Adrenal gland (tissue), 19 donors: ENCODE measurements around the gene FAM228A. TPM values are rescaled to one million over a fixed set of nuclear protein-coding genes. Genes with fewer than 3 reads are reported as not detected.
"Not testable (repeated sequence)": the region's sequence is repeated elsewhere in the genome, so short reads cannot be mapped to it uniquely, and the experiment has no call there.

Experiments used
- DNase-seq, 7 donors: peaks; one replicate each; pipeline ENCODE4 v3.0.0-alpha.2; 2019 to 2020
- H3K27ac ChIP-seq, 5 donors: fragments of 200-600 bp; sonication (generic) in 4 of 5; 1 replicate in 3 of 5; 2 replicates in 2 of 5; pipeline versions ENCODE4 v1.5.1 to v1.8.0; 2016 to 2020; ENCODE audit warnings: mild to moderate bottlenecking in 1 of 5
- H3K27me3 ChIP-seq: fragments of 200-600 bp; 2 replicates; pipeline ENCODE4 v1.8.0; 2021
- H3K36me3 ChIP-seq, 2 donors: fragments of 200-600 bp; replicated peaks in 1 of 2; 1 replicate in 1 of 2; 2 replicates in 1 of 2; pipeline versions ENCODE4 v1.5.1 to v1.8.0; 2018 to 2022
- H3K4me1 ChIP-seq, 2 donors: fragments of 200-600 bp; replicated peaks in 1 of 2; 1 replicate in 1 of 2; 2 replicates in 1 of 2; pipeline versions ENCODE4 v1.5.1 to v1.8.0; 2018 to 2021
- H3K4me3 ChIP-seq, 4 donors: fragments of 200-600 bp; sonication (generic) in 3 of 4; one replicate each; pipeline ENCODE4 v1.5.1; 2016 to 2018
- H3K9me3 ChIP-seq, 3 donors: fragments of 200-600 bp; sonication (generic) in 1 of 3; replicated peaks in 1 of 3; 1 replicate in 2 of 3; 2 replicates in 1 of 3; pipeline versions ENCODE4 v1.5.1 to v1.8.0; 2016 to 2021
- POLR2A ChIP-seq, 2 donors: fragments of 450-650 bp; IDR thresholded peaks; one replicate each; pipeline ENCODE4 v1.6.1; 2017; ENCODE audit warnings: antibody characterized with exemption in 2 of 2, mild to moderate bottlenecking in 2 of 2, moderate library complexity in 1 of 2
- WGBS, 4 donors: extraction: QIAGEN DNeasy Blood & Tissue Kit in 2 of 4; methylation state at CpG; one replicate each; pipeline versions ENCODE4 v1.1.5 to v1.1.7; 2013 to 2017; 5-methylcytosine and 5-hydroxymethylcytosine counted together
- intact Hi-C, 2 donors: fragments of 100-400 bp; cut with DNase I; formaldehyde crosslinking; loops; one replicate each; pipeline versions ENCODE4 v1.14.1 to v1.15.0; 2022 to 2023
- long read RNA-seq, 10 donors: library from polyadenylated mRNA in 3 of 10; unstranded in 2 of 10; stranded (forward) in 1 of 10; transcript quantifications; one replicate each; pipeline ENCODE4 v2.0.0 and lab custom pipeline, GENCODE V29; 2021 to 2026
- polyA plus RNA-seq, 3 donors: library from polyadenylated mRNA; stranded (reverse); fragments of 200-250 nt in 2 of 3; fragments of 350-450 nt in 1 of 3; fragmentation: Illumina TruSeq in 1 of 3; extraction: RNeasy Lipid Tissue Mini Kit (QIAGEN cat#74804) in 1 of 3; gene quantifications; one replicate each; pipeline ENCODE4 v1.2.3, GENCODE V29; 2013 to 2014
- total RNA-seq, 9 donors: library from RNA; depleted of rRNA in 4 of 9; stranded (reverse); fragments of >200 nt in 4 of 9; fragments of 120-200 nt in 1 of 9; fragmentation: NEBNext Ultra II Directional in 1 of 9; extraction: Animal tissue kit (Norgen Biotek cat#: 25700) in 1 of 9; gene quantifications; one replicate each; pipeline versions ENCODE4 v1.1.0 to v1.2.4, GENCODE V29; 2013 to 2023
- TF ChIP-seq, protein P1 (sequence below), 6 experiments: fragments of 450-650 bp in 4 of 6; fragments of 200-600 bp in 2 of 6; sonication (generic) in 1 of 6; IDR thresholded peaks; 1 replicate in 5 of 6; 2 replicates in 1 of 6; pipeline versions ENCODE4 v1.5.1 to v1.8.0; 2016 to 2021; ENCODE audit warnings: antibody characterized with exemption in 6 of 6, mild to moderate bottlenecking in 2 of 6, moderate library complexity in 1 of 6
- donor health status: healthy with polysubstance abuse.
- donor health status: Bipolar disorder and iron deficiency.
- donor health status: DM: yes; HTN: yes; CAD: no.
- donor health status: DM: no; HTN: no; CAD: no.
- donor health status: DM: no; HTN: no; CAD: no.
- donor health status: DM: yes; HTN: yes; CAD: no.

FAM228A gene
- 1 to 10 TPM in 2 of 9 donors, under 1 TPM in 7; 0.28 to 2.4 (median 0.72) TPM for total RNA-seq
- 1 to 10 TPM in 2 of 3 donors, under 1 TPM in 1; 0.64 to 2.4 (median 1.6) TPM for polyA plus RNA-seq
- long read RNA-seq, donor 1 = 0 reads
- long read RNA-seq, donor 2 = 0 reads
- long read RNA-seq, donor 3 = 0 reads
- long read RNA-seq, donor 4 = 0 reads
- long read RNA-seq, donor 5, partial matches to known transcripts = 0 of 1 reads
- long read RNA-seq, donor 5, other reads (novel, unspliced or antisense) = 1 of 1 reads
- long read RNA-seq, donor 6 = 0 reads
- long read RNA-seq, donor 7 = 0 reads
- long read RNA-seq, donor 8 = 0 reads
- long read RNA-seq, donor 9 = 0 reads
- long read RNA-seq, donor 10 = 0 reads

DNA sequence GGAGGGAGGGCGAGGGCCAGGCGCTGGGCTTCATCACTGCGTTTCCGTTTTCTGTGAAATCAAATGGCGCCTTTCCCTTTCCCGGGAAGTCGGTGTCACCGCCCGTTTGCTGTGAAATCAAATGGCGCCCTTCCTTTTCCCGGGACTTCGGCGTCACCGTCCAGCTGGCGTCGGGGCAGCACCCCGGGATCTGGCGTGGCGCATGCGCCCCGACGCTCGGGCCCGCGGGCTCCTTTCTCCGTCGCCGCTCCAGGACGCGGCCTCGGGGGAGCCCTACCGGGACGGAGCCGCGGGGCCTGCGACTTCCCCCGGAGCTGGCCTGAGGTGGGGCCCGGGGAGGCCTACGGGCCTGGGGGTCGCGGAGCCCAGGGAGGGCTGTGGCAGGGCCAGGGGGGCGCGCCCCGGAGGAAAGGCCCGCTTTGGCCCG, at the start of gene FAM228A:
TSS of gene FAM228A (plus strand) at position 203 of the 427 bp plus-strand sequence. CDS start 428 bp downstream, outside the sequence.
- Histone ChIP-seq H3K36me3 (no peaks in the 10 kb centered on the region), H3K9me3 (no peaks in the 10 kb centered on the region), H3K27ac (no peak within 1 kb of the TSS), H3K27me3 (no peaks in the 10 kb centered on the region), H3K4me1 (no peaks in the 10 kb centered on the region), H3K4me3 (peak within 1 kb of the TSS in 1 of 4 donors; percentile 20)
- TF ChIP-seq, protein P1, sequence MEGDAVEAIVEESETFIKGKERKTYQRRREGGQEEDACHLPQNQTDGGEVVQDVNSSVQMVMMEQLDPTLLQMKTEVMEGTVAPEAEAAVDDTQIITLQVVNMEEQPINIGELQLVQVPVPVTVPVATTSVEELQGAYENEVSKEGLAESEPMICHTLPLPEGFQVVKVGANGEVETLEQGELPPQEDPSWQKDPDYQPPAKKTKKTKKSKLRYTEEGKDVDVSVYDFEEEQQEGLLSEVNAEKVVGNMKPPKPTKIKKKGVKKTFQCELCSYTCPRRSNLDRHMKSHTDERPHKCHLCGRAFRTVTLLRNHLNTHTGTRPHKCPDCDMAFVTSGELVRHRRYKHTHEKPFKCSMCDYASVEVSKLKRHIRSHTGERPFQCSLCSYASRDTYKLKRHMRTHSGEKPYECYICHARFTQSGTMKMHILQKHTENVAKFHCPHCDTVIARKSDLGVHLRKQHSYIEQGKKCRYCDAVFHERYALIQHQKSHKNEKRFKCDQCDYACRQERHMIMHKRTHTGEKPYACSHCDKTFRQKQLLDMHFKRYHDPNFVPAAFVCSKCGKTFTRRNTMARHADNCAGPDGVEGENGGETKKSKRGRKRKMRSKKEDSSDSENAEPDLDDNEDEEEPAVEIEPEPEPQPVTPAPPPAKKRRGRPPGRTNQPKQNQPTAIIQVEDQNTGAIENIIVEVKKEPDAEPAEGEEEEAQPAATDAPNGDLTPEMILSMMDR (IDR thresholded peaks at IDR 0.05) = no peak
- TF ChIP-seq POLR2A (IDR thresholded peaks at IDR 0.05) = no peak
- 33 to 62% (median 41%) methylated on average over 3 to 46 of the region's 46 CpGs for WGBS, 4 donors
- DNase-seq = no peak
- intact Hi-C loops = no loop called here

DNA sequence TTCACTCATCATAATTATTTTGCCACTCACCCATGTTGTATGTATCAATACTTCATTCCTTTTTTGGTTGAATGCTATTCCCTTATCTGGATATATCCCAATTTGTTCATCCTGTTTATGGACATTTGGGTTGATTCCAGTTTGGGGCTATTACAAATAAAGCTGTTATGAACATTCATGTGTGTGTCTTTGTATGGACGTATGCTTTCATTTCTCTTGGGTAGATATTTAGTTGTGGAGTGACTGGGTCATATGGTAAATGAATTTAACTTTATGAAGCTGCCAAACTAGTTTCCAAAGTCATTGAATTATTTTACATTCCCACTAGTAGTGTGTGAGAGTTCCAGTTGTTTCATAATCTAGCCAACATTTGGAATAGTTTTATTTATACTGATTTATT, 48.9 kb upstream of the FAM228A start:
- WGBS, 4 donors = 62 to 80% (median 69%) methylated on average over 1 of the region's 1 CpG

DNA sequence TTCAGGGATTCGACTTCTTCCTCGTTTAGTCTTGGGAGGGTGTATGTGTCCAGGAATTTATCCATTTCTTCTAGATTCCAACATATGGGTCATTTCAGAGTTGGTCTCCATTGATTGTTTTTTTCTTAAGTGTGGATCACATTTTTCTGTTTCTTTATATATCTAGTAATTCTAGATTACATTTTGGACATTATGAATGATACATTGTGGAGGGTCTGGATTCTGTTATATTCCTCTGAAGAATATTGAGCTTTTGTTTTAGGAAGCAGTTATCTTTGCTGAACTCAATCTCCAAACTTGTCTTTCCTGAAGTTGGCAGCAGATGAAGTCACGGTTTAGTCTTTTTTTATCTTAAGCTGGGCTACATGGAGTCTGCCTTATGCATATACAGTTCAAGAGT, 42.3 kb upstream of the FAM228A start:
- 94 to 99% (median 95%) methylated on average over 3 of the region's 3 CpGs for WGBS, 4 donors
- no peak overlapping the region for H3K4me3 ChIP-seq
- H3K36me3 ChIP-seq = no peaks in the 10 kb centered on the region
- H3K4me1 ChIP-seq = no peaks in the 10 kb centered on the region
- H3K27ac ChIP-seq = no peak overlapping the region
- no peaks in the 10 kb centered on the region for H3K27me3 ChIP-seq
- TF ChIP-seq POLR2A (IDR thresholded peaks at IDR 0.05) = no peak
- TF ChIP-seq, protein P1 (IDR thresholded peaks at IDR 0.05) = no peak
- intact Hi-C loops = no loop called here
- H3K9me3 ChIP-seq = no peaks in the 10 kb centered on the region
- no peak for DNase-seq

More for the DNA sequence above, 48.9 kb upstream of the FAM228A start:
- DNase-seq = no peak
- H3K4me3 ChIP-seq = no peak overlapping the region
- H3K36me3 ChIP-seq = no peaks in the 10 kb centered on the region
- no peak overlapping the region for H3K27ac ChIP-seq
- H3K27me3 ChIP-seq = no peaks in the 10 kb centered on the region
- no peaks in the 10 kb centered on the region for H3K9me3 ChIP-seq
- intact Hi-C loops = no loop called here
- no peak for TF ChIP-seq POLR2A (IDR thresholded peaks at IDR 0.05)
- TF ChIP-seq, protein P1 (IDR thresholded peaks at IDR 0.05) = no peak
- peaks cover 5 to 18% of the 10 kb centered on the region in 2 donors for H3K4me1 ChIP-seq

GRCh38 chr2:24140305-24140704, 34.5 kb upstream of the FAM228A start:
- H3K4me1 ChIP-seq, H3K4me3 ChIP-seq, H3K9me3 ChIP-seq, H3K27ac ChIP-seq, H3K36me3 ChIP-seq, DNase-seq, intact Hi-C loops, H3K27me3 ChIP-seq: not testable (repeated sequence)
- 93 to 99% (median 94%) methylated on average over 5 of the region's 5 CpGs for WGBS, 4 donors

DNA sequence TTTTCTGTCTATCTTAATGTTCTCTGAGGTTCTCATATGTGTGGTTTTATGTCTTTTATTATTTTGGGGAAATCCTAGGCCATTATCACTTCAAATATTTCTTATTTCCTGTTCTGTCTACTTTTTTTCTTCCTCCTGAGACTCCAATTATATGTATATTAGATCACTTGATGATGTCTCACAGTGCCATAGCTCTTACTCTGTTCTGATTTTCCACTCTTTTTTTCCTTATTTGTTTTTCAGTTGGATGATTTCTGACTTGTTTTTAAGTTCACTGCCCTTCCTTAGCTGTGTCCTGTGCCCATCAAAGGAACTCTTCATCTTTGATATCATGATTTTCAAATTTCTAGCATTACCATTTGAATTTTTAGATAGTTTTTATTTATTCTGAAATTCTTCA, 27.5 kb upstream of the FAM228A start:
- intact Hi-C loops = no loop called here
- Histone ChIP-seq H3K36me3 (peaks cover 0 to 5% of the 10 kb centered on the region in 2 donors), H3K4me1 (no peaks in the 10 kb centered on the region), H3K4me3 (no peak overlapping the region), H3K27ac (no peak overlapping the region), H3K27me3 (no peaks in the 10 kb centered on the region), H3K9me3 (no peaks in the 10 kb centered on the region)
- TF ChIP-seq, protein P1 (IDR thresholded peaks at IDR 0.05) = no peak
- TF ChIP-seq POLR2A (IDR thresholded peaks at IDR 0.05) = no peak
- DNase-seq = no peak
